DOHH2 (cell line): ENCODE measurements around the gene TSSK2.
A peak's percentile ranks its signal among the peaks of the same experiment; 100 is the strongest.

Experiments
- H3F3A ChIP-seq: fragments of 200-600 bp; sonication (generic), shearing (Covaris generic); 2 replicates; pipeline ENCODE4 v1.6.0; 2016; ENCODE audit warnings: antibody characterized with exemption, mild to moderate bottlenecking; ENCODE audit not compliant: control insufficient read depth, insufficient read depth
- H3K27ac ChIP-seq: fragments of 200-600 bp; sonication (generic); 2 replicates; pipeline ENCODE4 v1.5.1; 2014; ENCODE audit warnings: low read depth, mild to moderate bottlenecking, low read length, moderate library complexity
- H3K27me3 ChIP-seq: fragments of 200-600 bp; sonication (generic); 2 replicates; pipeline ENCODE4 v1.6.1; 2014; ENCODE audit warnings: mild to moderate bottlenecking, low read length, mixed read lengths; ENCODE audit not compliant: control insufficient read depth
- H3K36me3 ChIP-seq: fragments of 200-600 bp; sonication (generic); 2 replicates; pipeline ENCODE4 v1.6.1; 2014; ENCODE audit warnings: mild to moderate bottlenecking, low read length, moderate library complexity, mixed read lengths; ENCODE audit not compliant: control insufficient read depth
- H3K4me1 ChIP-seq: fragments of 200-600 bp; sonication (generic); 2 replicates; pipeline ENCODE4 v1.6.1; 2014; ENCODE audit warnings: mild to moderate bottlenecking, low read length, mixed read lengths; ENCODE audit not compliant: control insufficient read depth
- H3K4me2 ChIP-seq: fragments of 200-600 bp; sonication (generic); 2 replicates; pipeline ENCODE4 v1.6.0; 2014; ENCODE audit warnings: mild to moderate bottlenecking, low read length, moderate library complexity
- H3K4me3 ChIP-seq: fragments of 200-600 bp; sonication (generic); 2 replicates; pipeline ENCODE4 v1.5.1; 2014; ENCODE audit warnings: mild to moderate bottlenecking, low read length, mixed read lengths
- H3K79me2 ChIP-seq: fragments of 200-600 bp; sonication (generic); 2 replicates; pipeline ENCODE4 v1.6.1; 2014; ENCODE audit warnings: mild to moderate bottlenecking, low read length, mixed read lengths; ENCODE audit not compliant: control insufficient read depth
- H3K9me2 ChIP-seq: fragments of 200-600 bp; sonication (generic); replicated peaks from 2 replicates; pipeline ENCODE4 v1.6.1; 2014; ENCODE audit warnings: mild to moderate bottlenecking, low read length, mixed read lengths; ENCODE audit not compliant: control insufficient read depth
- H3K9me3 ChIP-seq: fragments of 200-600 bp; sonication (generic); 2 replicates; pipeline ENCODE4 v1.6.1; 2014; ENCODE audit warnings: antibody characterized with exemption, low read length, mixed read lengths; ENCODE audit not compliant: control insufficient read depth, insufficient read depth
- H4K20me1 ChIP-seq: fragments of 200-600 bp; sonication (generic); 2 replicates; pipeline ENCODE4 v1.6.0; 2014; ENCODE audit warnings: low read depth, mild to moderate bottlenecking, antibody characterized with exemption, low read length, moderate library complexity; ENCODE audit not compliant: control insufficient read depth, insufficient read depth
- EZH2phosphoT487 ChIP-seq: fragments of 200-600 bp; sonication (generic); IDR thresholded peaks from 2 replicates; pipeline ENCODE4 v1.6.1; 2017; ENCODE audit warnings: borderline replicate concordance, mild to moderate bottlenecking, antibody characterized with exemption, low read length, moderate library complexity, mixed read lengths
- TF ChIP-seq, protein P1 (sequence below): fragments of 200-600 bp; sonication (generic); IDR thresholded peaks from one replicate; pipeline ENCODE4 v1.5.1; 2014; ENCODE audit warnings: antibody characterized with exemption, mild to moderate bottlenecking, low read depth, low read length; ENCODE audit not compliant: poor library complexity, severe bottlenecking

The TSSK2 gene

GRCh38 chr22:19175026-19175601, 44.0 kb downstream of the TSSK2 start:
- H3K27ac ChIP-seq, result peak overlapping the region; percentile 63; the same call in 1 of the 2 replicates
- peak overlapping the region; percentile 99 for H3K4me2 ChIP-seq
- peaks cover 8% of the 10 kb centered on the region for H3F3A ChIP-seq
- peaks cover 63% of the 10 kb centered on the region for H3K4me1 ChIP-seq
- peaks cover 80% of the 10 kb centered on the region for H3K79me2 ChIP-seq
- no peaks in the 10 kb centered on the region for H3K9me2 ChIP-seq
- H3K27me3 ChIP-seq, result peaks cover under 1% of the 10 kb centered on the region
- peak overlapping the region; percentile 84 for H3K4me3 ChIP-seq
- H3K36me3 ChIP-seq, result peaks cover 56% of the 10 kb centered on the region
- H4K20me1 ChIP-seq, result peaks cover 10% of the 10 kb centered on the region; the same call in 1 of the 2 replicates
- H3K9me3 ChIP-seq, result no peaks in the 10 kb centered on the region
- TF ChIP-seq, protein P1, sequence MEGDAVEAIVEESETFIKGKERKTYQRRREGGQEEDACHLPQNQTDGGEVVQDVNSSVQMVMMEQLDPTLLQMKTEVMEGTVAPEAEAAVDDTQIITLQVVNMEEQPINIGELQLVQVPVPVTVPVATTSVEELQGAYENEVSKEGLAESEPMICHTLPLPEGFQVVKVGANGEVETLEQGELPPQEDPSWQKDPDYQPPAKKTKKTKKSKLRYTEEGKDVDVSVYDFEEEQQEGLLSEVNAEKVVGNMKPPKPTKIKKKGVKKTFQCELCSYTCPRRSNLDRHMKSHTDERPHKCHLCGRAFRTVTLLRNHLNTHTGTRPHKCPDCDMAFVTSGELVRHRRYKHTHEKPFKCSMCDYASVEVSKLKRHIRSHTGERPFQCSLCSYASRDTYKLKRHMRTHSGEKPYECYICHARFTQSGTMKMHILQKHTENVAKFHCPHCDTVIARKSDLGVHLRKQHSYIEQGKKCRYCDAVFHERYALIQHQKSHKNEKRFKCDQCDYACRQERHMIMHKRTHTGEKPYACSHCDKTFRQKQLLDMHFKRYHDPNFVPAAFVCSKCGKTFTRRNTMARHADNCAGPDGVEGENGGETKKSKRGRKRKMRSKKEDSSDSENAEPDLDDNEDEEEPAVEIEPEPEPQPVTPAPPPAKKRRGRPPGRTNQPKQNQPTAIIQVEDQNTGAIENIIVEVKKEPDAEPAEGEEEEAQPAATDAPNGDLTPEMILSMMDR, result no peak
- TF ChIP-seq EZH2phosphoT487, result no peak

DNA sequence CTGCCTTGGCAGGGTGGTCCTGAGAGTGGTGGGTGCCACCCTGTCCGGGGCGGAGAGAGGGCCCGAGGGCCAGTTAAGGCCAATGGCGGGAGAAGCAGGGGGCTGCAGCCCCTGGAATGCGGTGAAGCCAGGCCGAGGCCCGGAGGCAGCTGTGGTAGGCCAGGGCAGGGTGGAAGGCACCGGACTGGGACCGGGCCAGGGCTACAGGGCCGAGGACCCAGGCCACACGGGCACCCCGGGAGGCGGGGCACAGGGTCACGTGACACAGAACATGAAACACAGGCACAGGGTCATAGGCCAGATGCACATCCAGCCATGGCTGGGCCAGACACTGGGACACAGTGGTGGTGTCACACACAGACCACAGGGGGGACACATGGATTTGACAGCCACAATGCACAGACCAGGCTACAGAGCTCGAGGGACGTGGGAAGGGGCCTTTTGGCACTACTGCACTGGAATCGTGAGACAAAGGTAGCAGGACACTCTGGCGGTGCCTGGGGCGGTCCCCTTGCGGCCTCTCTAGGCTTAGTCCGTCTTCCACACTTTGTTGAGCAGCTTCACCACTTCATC, 44.6 kb downstream of the TSSK2 start:
- TF ChIP-seq, protein P1, result no peak
- no peak for TF ChIP-seq EZH2phosphoT487

GRCh38 chr22:19176175-19176643, 45.1 kb downstream of the TSSK2 start:
- Histone ChIP-seq H3K9me3 (no peaks in the 10 kb centered on the region), H3K9me2 (no peaks in the 10 kb centered on the region), H3K4me2 (peak overlapping the region; percentile 99; the same call in 1 of the 2 replicates), H3F3A (peaks cover 8% of the 10 kb centered on the region), H4K20me1 (peaks cover 10% of the 10 kb centered on the region; the same call in 1 of the 2 replicates), H3K4me1 (peaks cover 54% of the 10 kb centered on the region), H3K79me2 (peaks cover 71% of the 10 kb centered on the region), H3K27me3 (no peaks in the 10 kb centered on the region), H3K36me3 (peaks cover 56% of the 10 kb centered on the region), H3K4me3 (no peak overlapping the region), H3K27ac (no peak overlapping the region)
- TF ChIP-seq, protein P1, result no peak
- no peak for TF ChIP-seq EZH2phosphoT487

More for the DNA sequence above, 44.6 kb downstream of the TSSK2 start:
- peaks cover 8% of the 10 kb centered on the region for H3F3A ChIP-seq
- H3K9me3 ChIP-seq, result no peaks in the 10 kb centered on the region
- H3K4me2 ChIP-seq, result peak overlapping the region; percentile 99; the same call in 1 of the 2 replicates
- peaks cover 56% of the 10 kb centered on the region for H3K36me3 ChIP-seq
- peaks cover 10% of the 10 kb centered on the region; the same call in 1 of the 2 replicates for H4K20me1 ChIP-seq
- H3K4me3 ChIP-seq, result no peak overlapping the region
- H3K9me2 ChIP-seq, result no peaks in the 10 kb centered on the region
- no peak overlapping the region for H3K27ac ChIP-seq
- peaks cover 57% of the 10 kb centered on the region for H3K4me1 ChIP-seq
- H3K79me2 ChIP-seq, result peaks cover 76% of the 10 kb centered on the region
- no peaks in the 10 kb centered on the region for H3K27me3 ChIP-seq
